HepG2 (cell line): ENCODE data around the gene IQCN. TPM values are rescaled to one million over a fixed set of nuclear protein-coding genes. Genes with fewer than 3 reads are reported as not detected.

Source experiments
- CBX5 ChIP-seq: sonication (generic); formaldehyde crosslinking; IDR thresholded peaks from 2 replicates; pipeline ENCODE4 v1.4.0; 2020; ENCODE audit warnings: missing genetic modification reagents, borderline replicate concordance
- DNMT1 ChIP-seq: sonication (generic); formaldehyde crosslinking; IDR thresholded peaks from 2 replicates; pipeline ENCODE4 v1.5.1; 2020; ENCODE audit warnings: mild to moderate bottlenecking, missing genetic modification reagents
- ELF1 ChIP-seq: sonication (generic); formaldehyde crosslinking; IDR thresholded peaks from 2 replicates; pipeline ENCODE4 v1.4.0; 2020; ENCODE audit warnings: missing genetic modification reagents
- ESRRA ChIP-seq: sonication (generic); formaldehyde crosslinking; IDR thresholded peaks from 2 replicates; pipeline ENCODE4 v1.5.1; 2020; ENCODE audit warnings: mild to moderate bottlenecking, low read depth, missing genetic modification reagents
- FOSL2 ChIP-seq: sonication (generic); formaldehyde crosslinking; IDR thresholded peaks from 2 replicates; pipeline ENCODE4 v1.4.0; 2020; ENCODE audit warnings: missing genetic modification reagents
- KAT7 ChIP-seq: IDR thresholded peaks from 2 replicates; pipeline ENCODE4 v1.6.1; 2018; ENCODE audit warnings: borderline replicate concordance, missing compliant biosample characterization
- MXD4 ChIP-seq: IDR thresholded peaks from 2 replicates; pipeline ENCODE4 v1.6.1; 2016; ENCODE audit warnings: mild to moderate bottlenecking, missing biosample characterization, missing genetic modification reagents
- NFE2 ChIP-seq: sonication (generic); formaldehyde crosslinking; IDR thresholded peaks from 2 replicates; pipeline ENCODE4 v1.4.0; 2020; ENCODE audit warnings: missing genetic modification reagents
- PHF5A ChIP-seq: IDR thresholded peaks from one replicate; pipeline ENCODE4 v1.6.1; 2018; ENCODE audit warnings: low read depth, missing genetic modification reagents; ENCODE audit not compliant: unreplicated experiment
- PITX1 ChIP-seq: sonication (generic); formaldehyde crosslinking; IDR thresholded peaks from 2 replicates; pipeline ENCODE4 v1.5.1; 2020; ENCODE audit warnings: mild to moderate bottlenecking, missing genetic modification reagents
- TCF7 ChIP-seq: sonication (generic); IDR thresholded peaks from 2 replicates; pipeline ENCODE4 v1.6.1; 2016; ENCODE audit warnings: antibody characterized with exemption, low read depth
- TOPORS ChIP-seq: sonication (generic); formaldehyde crosslinking; IDR thresholded peaks from 2 replicates; pipeline ENCODE4 v1.8.0; 2023; ENCODE audit warnings: mild to moderate bottlenecking, missing genetic modification reagents
- ZBTB7B ChIP-seq: sonication (generic); formaldehyde crosslinking; IDR thresholded peaks from 2 replicates; pipeline ENCODE4 v1.4.0; 2020; ENCODE audit warnings: missing genetic modification reagents
- ZNF263 ChIP-seq: sonication (generic); formaldehyde crosslinking; IDR thresholded peaks from 2 replicates; pipeline ENCODE4 v1.4.0; 2020; ENCODE audit warnings: missing genetic modification reagents
- ZNF496 ChIP-seq: sonication (generic); formaldehyde crosslinking; IDR thresholded peaks from 2 replicates; pipeline ENCODE4 v1.8.1; 2023; ENCODE audit warnings: mild to moderate bottlenecking, moderate library complexity, missing genetic modification reagents; ENCODE audit not compliant: insufficient replicate concordance
- ZNF790 ChIP-seq: sonication (generic); formaldehyde crosslinking; IDR thresholded peaks from 2 replicates; pipeline ENCODE4 v1.8.0; 2022; ENCODE audit warnings: missing genetic modification reagents, mild to moderate bottlenecking, borderline replicate concordance
- ZUFSP ChIP-seq: sonication (generic); formaldehyde crosslinking; IDR thresholded peaks from 2 replicates; pipeline ENCODE4 v1.9.0; 2021; ENCODE audit warnings: missing genetic modification reagents, mild to moderate bottlenecking, borderline replicate concordance
- polyA plus RNA-seq, 8 experiments: library from polyadenylated mRNA; depleted of rRNA in 3 of 8; stranded (reverse) in 7 of 8; unstranded in 1 of 8; fragments of >200 nt; fragmentation: Illumina TruSeq in 4 of 8; extraction: Trizol in 4 of 8; gene quantifications; 2 replicates each; pipeline versions ENCODE4 v1.2.1 to v1.2.3, GENCODE V29; 2011 to 2016; ENCODE audit warnings: low read depth in 4 of 8, missing spikeins in 1 of 8, mixed read lengths in 1 of 8; ENCODE audit not compliant: insufficient read depth in 1 of 8
- total RNA-seq, 5 experiments: library from RNA; depleted of rRNA; stranded (reverse); fragments of >200 nt; fragmentation: Illumina TruSeq; extraction: Trizol; gene quantifications; 2 replicates each; pipeline ENCODE4 v1.2.3, GENCODE V29; 2016; ENCODE audit warnings: low read depth in 1 of 5
- TF ChIP-seq, protein P1 (sequence below): sonication (generic); formaldehyde crosslinking; IDR thresholded peaks from 2 replicates; pipeline ENCODE4 v1.4.0; 2020; ENCODE audit warnings: mild to moderate bottlenecking, missing genetic modification reagents
- TF ChIP-seq, protein P2 (sequence below): sonication (generic); formaldehyde crosslinking; IDR thresholded peaks from 2 replicates; pipeline ENCODE4 v1.5.0; 2020; ENCODE audit warnings: mild to moderate bottlenecking, missing genetic modification reagents, moderate library complexity
- TF ChIP-seq, protein P3 (sequence below): sonication (generic); formaldehyde crosslinking; IDR thresholded peaks from 2 replicates; pipeline ENCODE4 v1.8.0; 2022; ENCODE audit warnings: missing genetic modification reagents, low read depth, mild to moderate bottlenecking, borderline replicate concordance
- TF ChIP-seq, protein P4 (sequence below): sonication (generic); formaldehyde crosslinking; IDR thresholded peaks from 2 replicates; pipeline ENCODE4 v1.8.0; 2022; ENCODE audit warnings: mild to moderate bottlenecking, missing genetic modification reagents, borderline replicate concordance
- TF ChIP-seq, protein P5 (sequence below): sonication (generic); formaldehyde crosslinking; IDR thresholded peaks from 2 replicates; pipeline ENCODE4 v1.8.1; 2023; ENCODE audit warnings: missing genetic modification reagents, mild to moderate bottlenecking, borderline replicate concordance

The IQCN gene
- total and polyA plus RNA-seq, 2 of the 13 experiments (the other 11 are each of a cell fraction or from before 2014, with no cell fraction given): 0.04 to 0.18 TPM

GRCh38 chr19:18300930-18301717 is 26.9 kb upstream of the IQCN start (continued):
- TF ChIP-seq ZNF790 (CRISPR knock-in tag): no peak
- TF ChIP-seq PHF5A (CRISPR knock-in tag): peak; percentile 34
- TF ChIP-seq MXD4: no peak
- no peak; the same call in 1 of the 2 replicates for TF ChIP-seq ZNF263 (CRISPR knock-in tag)
- no peak for TF ChIP-seq ZUFSP (CRISPR knock-in tag)
- TF ChIP-seq TOPORS: no peak
- peak; percentile 98 for TF ChIP-seq FOSL2
- TF ChIP-seq, protein P1, sequence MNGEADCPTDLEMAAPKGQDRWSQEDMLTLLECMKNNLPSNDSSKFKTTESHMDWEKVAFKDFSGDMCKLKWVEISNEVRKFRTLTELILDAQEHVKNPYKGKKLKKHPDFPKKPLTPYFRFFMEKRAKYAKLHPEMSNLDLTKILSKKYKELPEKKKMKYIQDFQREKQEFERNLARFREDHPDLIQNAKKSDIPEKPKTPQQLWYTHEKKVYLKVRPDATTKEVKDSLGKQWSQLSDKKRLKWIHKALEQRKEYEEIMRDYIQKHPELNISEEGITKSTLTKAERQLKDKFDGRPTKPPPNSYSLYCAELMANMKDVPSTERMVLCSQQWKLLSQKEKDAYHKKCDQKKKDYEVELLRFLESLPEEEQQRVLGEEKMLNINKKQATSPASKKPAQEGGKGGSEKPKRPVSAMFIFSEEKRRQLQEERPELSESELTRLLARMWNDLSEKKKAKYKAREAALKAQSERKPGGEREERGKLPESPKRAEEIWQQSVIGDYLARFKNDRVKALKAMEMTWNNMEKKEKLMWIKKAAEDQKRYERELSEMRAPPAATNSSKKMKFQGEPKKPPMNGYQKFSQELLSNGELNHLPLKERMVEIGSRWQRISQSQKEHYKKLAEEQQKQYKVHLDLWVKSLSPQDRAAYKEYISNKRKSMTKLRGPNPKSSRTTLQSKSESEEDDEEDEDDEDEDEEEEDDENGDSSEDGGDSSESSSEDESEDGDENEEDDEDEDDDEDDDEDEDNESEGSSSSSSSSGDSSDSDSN (CRISPR knock-in tag): peak; percentile 75
- no peak for TF ChIP-seq KAT7 (CRISPR knock-in tag)
- no peak for TF ChIP-seq DNMT1 (CRISPR knock-in tag)
- no peak for TF ChIP-seq ELF1 (CRISPR knock-in tag)
- TF ChIP-seq, protein P2, sequence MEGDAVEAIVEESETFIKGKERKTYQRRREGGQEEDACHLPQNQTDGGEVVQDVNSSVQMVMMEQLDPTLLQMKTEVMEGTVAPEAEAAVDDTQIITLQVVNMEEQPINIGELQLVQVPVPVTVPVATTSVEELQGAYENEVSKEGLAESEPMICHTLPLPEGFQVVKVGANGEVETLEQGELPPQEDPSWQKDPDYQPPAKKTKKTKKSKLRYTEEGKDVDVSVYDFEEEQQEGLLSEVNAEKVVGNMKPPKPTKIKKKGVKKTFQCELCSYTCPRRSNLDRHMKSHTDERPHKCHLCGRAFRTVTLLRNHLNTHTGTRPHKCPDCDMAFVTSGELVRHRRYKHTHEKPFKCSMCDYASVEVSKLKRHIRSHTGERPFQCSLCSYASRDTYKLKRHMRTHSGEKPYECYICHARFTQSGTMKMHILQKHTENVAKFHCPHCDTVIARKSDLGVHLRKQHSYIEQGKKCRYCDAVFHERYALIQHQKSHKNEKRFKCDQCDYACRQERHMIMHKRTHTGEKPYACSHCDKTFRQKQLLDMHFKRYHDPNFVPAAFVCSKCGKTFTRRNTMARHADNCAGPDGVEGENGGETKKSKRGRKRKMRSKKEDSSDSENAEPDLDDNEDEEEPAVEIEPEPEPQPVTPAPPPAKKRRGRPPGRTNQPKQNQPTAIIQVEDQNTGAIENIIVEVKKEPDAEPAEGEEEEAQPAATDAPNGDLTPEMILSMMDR (CRISPR knock-in tag): peak; percentile 24; the same call in 1 of the 2 replicates
- TF ChIP-seq ZNF496: no peak
- TF ChIP-seq PITX1: no peak
- TF ChIP-seq, protein P3, sequence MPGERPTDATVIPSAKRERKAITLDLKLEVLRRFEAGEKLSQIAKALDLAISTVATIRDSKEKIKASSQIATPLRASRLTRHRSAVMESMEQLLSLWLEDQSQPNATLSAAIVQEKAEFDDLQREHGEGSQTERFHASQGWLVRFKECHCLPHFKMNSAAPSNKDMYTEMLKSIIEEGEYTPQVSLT (CRISPR knock-in tag): no peak
- no peak for TF ChIP-seq ZBTB7B (CRISPR knock-in tag)
- TF ChIP-seq, protein P4, sequence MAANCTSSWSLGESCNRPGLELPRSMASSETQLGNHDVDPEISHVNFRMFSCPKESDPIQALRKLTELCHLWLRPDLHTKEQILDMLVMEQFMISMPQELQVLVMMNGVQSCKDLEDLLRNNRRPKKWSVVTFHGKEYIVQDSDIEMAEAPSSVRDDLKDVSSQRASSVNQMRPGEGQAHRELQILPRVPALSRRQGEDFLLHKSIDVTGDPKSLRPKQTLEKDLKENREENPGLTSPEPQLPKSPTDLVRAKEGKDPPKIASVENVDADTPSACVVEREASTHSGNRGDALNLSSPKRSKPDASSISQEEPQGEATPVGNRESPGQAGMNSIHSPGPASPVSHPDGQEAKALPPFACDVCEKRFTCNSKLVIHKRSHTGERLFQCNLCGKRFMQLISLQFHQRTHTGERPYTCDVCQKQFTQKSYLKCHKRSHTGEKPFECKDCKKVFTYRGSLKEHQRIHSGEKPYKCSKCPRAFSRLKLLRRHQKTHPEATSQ: no peak
- TF ChIP-seq CBX5: no peak; the same call in 1 of the 2 replicates
- no peak for TF ChIP-seq NFE2 (CRISPR knock-in tag)
- TF ChIP-seq, protein P5, sequence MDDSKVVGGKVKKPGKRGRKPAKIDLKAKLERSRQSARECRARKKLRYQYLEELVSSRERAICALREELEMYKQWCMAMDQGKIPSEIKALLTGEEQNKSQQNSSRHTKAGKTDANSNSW (CRISPR knock-in tag): no peak
- peak; percentile 74; the same call in 1 of the 2 replicates for TF ChIP-seq ESRRA (CRISPR knock-in tag)
- TF ChIP-seq TCF7: no peak
